ENCODE data around the gene TWIST2. TPM values are rescaled to one million over a fixed set of nuclear protein-coding genes. Genes with fewer than 3 reads are reported as not detected.

TWIST2 gene
- total and polyA plus RNA-seq, 9 donors, result 14.2 to 104 (median 32.7) TPM

DNA sequence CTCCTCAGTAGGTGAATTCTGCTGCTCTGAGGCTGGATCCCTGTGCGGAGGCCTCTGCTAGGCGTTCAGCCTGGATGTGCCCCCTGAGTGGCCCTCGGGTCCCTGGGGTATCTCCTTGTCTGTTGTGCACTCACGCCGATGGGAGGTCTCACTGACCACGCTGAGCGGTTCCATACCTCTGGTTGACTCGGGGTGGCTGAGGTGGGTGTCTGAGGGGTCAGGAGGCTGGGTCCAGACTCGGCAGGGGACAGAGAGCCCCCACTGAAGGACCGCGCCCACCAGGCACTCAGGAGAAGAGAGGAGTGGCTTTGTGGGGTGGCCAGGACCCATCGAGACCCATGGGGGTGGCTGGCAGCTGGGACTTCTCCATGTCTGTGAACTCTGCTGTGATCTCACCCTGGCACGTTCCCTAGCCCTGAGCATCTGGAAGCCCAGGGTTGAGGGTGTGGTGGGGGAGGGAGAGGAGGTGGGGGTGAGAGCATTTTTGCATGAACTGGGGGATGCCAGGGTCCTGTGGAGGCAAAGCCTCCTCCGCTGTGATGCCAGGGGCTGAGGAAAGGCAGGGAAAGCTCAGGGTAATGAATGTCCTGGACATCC, 53.7 kb downstream of the TWIST2 start:
- peak in 2 of 5 donors; percentile 33 to 35 for DNase-seq
- H3K4me3 ChIP-seq, result no peak overlapping the region
- intact Hi-C loops (cut with DNase I), result no loop called here
- H3K9me3 ChIP-seq, result no peaks in the 10 kb centered on the region
- TF ChIP-seq, protein P1, sequence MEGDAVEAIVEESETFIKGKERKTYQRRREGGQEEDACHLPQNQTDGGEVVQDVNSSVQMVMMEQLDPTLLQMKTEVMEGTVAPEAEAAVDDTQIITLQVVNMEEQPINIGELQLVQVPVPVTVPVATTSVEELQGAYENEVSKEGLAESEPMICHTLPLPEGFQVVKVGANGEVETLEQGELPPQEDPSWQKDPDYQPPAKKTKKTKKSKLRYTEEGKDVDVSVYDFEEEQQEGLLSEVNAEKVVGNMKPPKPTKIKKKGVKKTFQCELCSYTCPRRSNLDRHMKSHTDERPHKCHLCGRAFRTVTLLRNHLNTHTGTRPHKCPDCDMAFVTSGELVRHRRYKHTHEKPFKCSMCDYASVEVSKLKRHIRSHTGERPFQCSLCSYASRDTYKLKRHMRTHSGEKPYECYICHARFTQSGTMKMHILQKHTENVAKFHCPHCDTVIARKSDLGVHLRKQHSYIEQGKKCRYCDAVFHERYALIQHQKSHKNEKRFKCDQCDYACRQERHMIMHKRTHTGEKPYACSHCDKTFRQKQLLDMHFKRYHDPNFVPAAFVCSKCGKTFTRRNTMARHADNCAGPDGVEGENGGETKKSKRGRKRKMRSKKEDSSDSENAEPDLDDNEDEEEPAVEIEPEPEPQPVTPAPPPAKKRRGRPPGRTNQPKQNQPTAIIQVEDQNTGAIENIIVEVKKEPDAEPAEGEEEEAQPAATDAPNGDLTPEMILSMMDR (IDR thresholded peaks at IDR 0.05), result no peak
- TF ChIP-seq EP300 (IDR thresholded peaks at IDR 0.05) (no peak), POLR2A (IDR thresholded peaks at IDR 0.05) (no peak)
- no peak overlapping the region for H3K27ac ChIP-seq
- H3K36me3 ChIP-seq, result no peaks in the 10 kb centered on the region
- H3K27me3 ChIP-seq, result no peaks in the 10 kb centered on the region
- WGBS, 3 donors, result 76 to 81% (median 78%) methylated on average over 14 of the region's 14 CpGs
- H3K4me1 ChIP-seq (ENCODE audit: insufficient read depth), result peaks cover 19% of the 10 kb centered on the region

DNA sequence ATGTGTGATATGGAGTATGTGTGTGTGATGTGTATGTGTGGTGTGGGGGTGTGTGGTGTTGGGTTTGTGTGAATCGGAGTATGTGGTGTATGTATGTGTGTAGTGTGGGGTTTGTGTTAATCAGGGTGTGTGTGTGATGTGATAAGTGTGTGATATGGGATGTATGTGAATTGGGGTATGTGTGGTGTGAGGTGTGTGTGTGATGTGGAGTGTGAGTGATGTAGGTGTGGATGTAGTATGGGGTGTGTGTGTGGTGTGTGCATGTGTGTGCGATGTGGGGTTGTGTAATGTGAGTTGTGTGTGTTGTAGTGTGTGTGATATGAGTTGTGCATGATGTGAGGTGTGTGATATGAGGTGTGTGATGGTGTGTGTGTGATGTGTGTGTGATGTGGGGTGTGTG, 54.4 kb downstream of the TWIST2 start:
- no peak for DNase-seq
- Histone ChIP-seq H3K27me3 (no peaks in the 10 kb centered on the region), H3K36me3 (no peaks in the 10 kb centered on the region), H3K4me1 (ENCODE audit: insufficient read depth) (peaks cover 18% of the 10 kb centered on the region), H3K9me3 (no peaks in the 10 kb centered on the region), H3K4me3 (no peak overlapping the region), H3K27ac (no peak overlapping the region)
- 90 to 97% (median 94%) methylated on average over 2 of the region's 2 CpGs for WGBS, 3 donors
- intact Hi-C loops (cut with DNase I), result no loop called here
- TF ChIP-seq EP300 (IDR thresholded peaks at IDR 0.05) (no peak), POLR2A (IDR thresholded peaks at IDR 0.05) (no peak)
- TF ChIP-seq, protein P1 (IDR thresholded peaks at IDR 0.05), result no peak

DNA sequence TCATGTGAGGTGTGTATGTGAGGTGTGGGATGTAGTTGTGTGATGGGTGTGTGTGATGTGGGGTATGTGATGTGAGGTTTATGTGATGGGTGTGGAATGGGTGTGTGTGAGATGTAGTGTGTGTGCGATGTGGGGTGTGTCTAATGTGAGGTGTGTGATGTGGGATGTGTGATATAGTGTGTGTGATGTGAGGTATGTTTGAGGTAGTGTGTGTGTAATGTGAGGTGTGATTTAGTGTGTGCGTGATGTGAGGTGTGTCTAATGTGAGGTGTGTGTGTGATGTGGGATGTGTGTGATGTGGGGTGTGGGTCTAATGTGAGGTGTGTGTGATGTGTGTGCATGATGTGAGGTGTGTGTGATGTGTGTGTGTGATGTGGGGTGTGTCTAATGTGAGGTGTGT, 55.3 kb downstream of the TWIST2 start:
- Histone ChIP-seq H3K27ac (no peak overlapping the region), H3K4me1 (ENCODE audit: insufficient read depth) (peaks cover 16% of the 10 kb centered on the region), H3K27me3 (no peaks in the 10 kb centered on the region), H3K4me3 (no peak overlapping the region), H3K36me3 (no peaks in the 10 kb centered on the region), H3K9me3 (no peaks in the 10 kb centered on the region)
- TF ChIP-seq, protein P1 (IDR thresholded peaks at IDR 0.05), result no peak
- no peak for TF ChIP-seq EP300 (IDR thresholded peaks at IDR 0.05)
- TF ChIP-seq POLR2A (IDR thresholded peaks at IDR 0.05), result no peak
- WGBS, 3 donors, result 96 to 97% (median 96%) methylated on average over 2 of the region's 2 CpGs
- no peak for DNase-seq
- intact Hi-C loops (cut with DNase I), result no loop called here

DNA sequence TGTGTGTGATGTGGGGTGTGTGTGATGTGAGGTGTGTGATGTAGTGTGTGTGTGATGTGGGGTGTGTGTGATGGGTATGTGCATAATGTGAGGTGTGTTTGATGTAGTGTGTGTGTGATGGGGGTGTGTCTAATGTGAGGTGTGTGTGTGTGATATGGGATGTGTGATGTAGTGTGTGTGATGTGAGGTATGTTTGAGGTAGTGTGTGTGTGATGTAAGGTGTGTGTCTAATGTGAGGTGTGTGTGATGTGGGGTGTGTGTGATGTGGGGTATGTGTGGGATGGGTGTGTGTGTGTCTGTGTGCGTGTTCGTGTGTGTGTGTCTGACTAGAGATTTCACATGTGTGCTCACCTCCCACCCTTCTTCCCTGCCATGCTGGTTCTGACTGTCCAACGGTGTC, 56.3 kb downstream of the TWIST2 start:
- peaks cover 20% of the 10 kb centered on the region for H3K4me1 ChIP-seq (ENCODE audit: insufficient read depth)

More for the DNA sequence above, 56.3 kb downstream of the TWIST2 start:
- TF ChIP-seq, protein P1 (IDR thresholded peaks at IDR 0.05), result no peak
- TF ChIP-seq EP300 (IDR thresholded peaks at IDR 0.05) (no peak), POLR2A (IDR thresholded peaks at IDR 0.05) (no peak)
- Histone ChIP-seq H3K9me3 (no peaks in the 10 kb centered on the region), H3K27ac (no peak overlapping the region), H3K27me3 (no peaks in the 10 kb centered on the region), H3K36me3 (no peaks in the 10 kb centered on the region), H3K4me3 (no peak overlapping the region)
- WGBS, 3 donors, result 78 to 93% (median 85%) methylated on average over 3 of the region's 3 CpGs
- DNase-seq, result no peak
- intact Hi-C loops (cut with DNase I), result no loop called here
